ENCODE results near the gene PKP2.

PKP2 gene
- total RNA-seq: 0.17 to 1.4 (median 0.52) reads per million in 3 donors

DNA sequence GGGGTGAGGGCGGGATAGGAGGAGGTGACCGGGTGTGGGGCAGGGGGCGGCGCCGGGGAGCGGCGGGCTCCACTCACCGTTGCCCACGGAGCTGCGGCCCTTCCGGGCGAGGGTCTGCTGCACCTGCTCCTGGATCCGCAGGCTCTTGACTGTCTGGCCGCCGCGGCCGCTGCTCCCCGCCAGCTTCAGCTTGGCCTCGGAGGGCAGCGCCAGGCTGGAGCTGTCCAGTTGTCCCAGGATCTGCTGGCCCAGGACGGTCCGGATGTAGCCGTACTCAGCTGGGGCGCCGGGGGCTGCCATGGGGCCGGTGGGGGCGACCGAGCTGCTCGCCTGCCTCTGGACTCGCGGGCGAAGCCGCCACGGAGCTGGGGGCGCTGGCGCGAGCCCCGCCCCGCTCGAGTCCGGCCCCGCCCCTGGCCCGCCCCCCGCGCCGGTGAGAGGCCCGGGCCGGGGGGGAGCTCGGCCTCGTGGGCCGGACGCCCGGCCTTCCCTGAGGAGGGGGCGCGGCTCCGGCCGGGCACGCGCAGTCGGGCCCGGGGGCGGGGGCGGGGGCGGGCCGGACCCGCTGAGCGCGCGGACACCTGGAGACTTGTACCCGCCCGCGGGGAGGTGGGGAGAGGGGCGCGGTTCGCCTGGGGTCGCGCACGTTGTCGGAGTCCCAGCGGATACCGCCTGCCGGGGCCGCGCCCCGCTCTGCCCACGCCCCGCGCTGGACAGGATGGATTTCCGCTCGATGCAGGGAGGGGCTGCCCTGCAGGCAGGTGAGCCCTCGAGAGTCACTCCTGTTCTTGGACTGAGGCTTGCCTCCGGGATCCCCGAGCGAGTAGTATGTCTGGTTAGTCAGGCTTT is at the start of gene PKP2:
PKP2 (minus strand) TSS at position 346 of the 849 bp plus-strand sequence; CDS start at position 300, 46 bp downstream.
- no peak for DNase-seq

DNA sequence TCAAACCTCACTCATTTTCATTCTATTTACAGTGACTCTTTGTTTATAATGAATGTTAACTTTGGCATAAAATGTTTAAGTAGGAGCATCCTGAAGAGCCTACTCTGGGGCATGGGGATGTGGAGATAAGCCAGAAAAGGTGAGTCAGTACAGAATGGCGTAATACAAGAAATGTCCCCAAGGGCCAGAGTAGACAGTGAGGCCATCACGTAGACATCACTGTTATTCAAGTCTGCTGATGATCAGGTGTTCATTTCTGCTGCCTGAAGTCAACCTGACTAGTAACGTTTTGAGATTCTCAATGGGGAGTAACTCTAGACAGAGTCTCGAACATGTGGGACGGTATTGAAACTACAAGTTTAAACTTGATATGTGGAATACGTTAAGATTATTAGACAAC is 47.6 kb upstream of the PKP2 start:
- Histone ChIP-seq H3K4me1 (ENCODE audit: control insufficient read depth, insufficient read depth, low read length, poor library complexity, severe bottlenecking) (no peaks in the 10 kb centered on the region), H3K9me3 (ENCODE audit: control insufficient read depth, low read length) (no peaks in the 10 kb centered on the region), H3K4me3 (ENCODE audit: insufficient read depth, low read depth, low read length, poor library complexity, severe bottlenecking) (no peak overlapping the region), H3K36me3 (ENCODE audit: control insufficient read depth, insufficient read depth, low read length) (no peaks in the 10 kb centered on the region), H3K27me3 (replicated peaks; ENCODE audit: control insufficient read depth, insufficient read depth, low read length, poor library complexity, severe bottlenecking) (no peaks in the 10 kb centered on the region), H3K27ac (ENCODE audit: insufficient read depth, low read length, poor library complexity, severe bottlenecking) (no peak overlapping the region)
- DNase-seq: no peak

More for the DNA sequence above, at the start of gene PKP2:
- peaks cover 3% of the 10 kb centered on the region for H3K4me1 ChIP-seq (ENCODE audit: control insufficient read depth, insufficient read depth, low read length, poor library complexity, severe bottlenecking)
- no peaks in the 10 kb centered on the region for H3K9me3 ChIP-seq (ENCODE audit: control insufficient read depth, low read length)
- H3K36me3 ChIP-seq (ENCODE audit: control insufficient read depth, insufficient read depth, low read length): no peaks in the 10 kb centered on the region
- no peak within 1 kb of the TSS for H3K27ac ChIP-seq (ENCODE audit: insufficient read depth, low read length, poor library complexity, severe bottlenecking)
- H3K4me3 ChIP-seq (ENCODE audit: insufficient read depth, low read depth, low read length, poor library complexity, severe bottlenecking): peak within 1 kb of the TSS; percentile 49
- H3K27me3 ChIP-seq (replicated peaks; ENCODE audit: control insufficient read depth, insufficient read depth, low read length, poor library complexity, severe bottlenecking): peaks cover 8% of the 10 kb centered on the region

DNA sequence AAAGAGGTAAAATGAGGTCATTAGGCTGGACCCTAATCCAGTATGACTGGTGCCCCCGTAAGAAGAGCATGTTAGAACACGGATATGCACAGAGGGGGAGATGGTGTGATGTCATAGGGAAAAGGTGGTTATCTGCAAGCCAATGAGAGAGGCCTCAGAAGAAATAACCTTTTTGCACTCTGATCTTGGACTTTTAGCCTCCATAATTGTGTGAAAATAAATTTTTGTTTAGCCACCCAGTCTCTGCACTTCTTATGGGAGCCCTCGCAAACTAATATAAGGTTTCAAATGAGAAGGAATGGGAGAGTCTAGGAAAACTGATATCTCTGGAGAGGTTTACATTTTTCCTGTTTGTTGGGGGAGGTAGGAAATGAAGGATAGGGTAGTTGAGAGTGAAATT is 43.2 kb upstream of the PKP2 start:
- no peaks in the 10 kb centered on the region for H3K4me1 ChIP-seq (ENCODE audit: control insufficient read depth, insufficient read depth, low read length, poor library complexity, severe bottlenecking)
- no peaks in the 10 kb centered on the region for H3K9me3 ChIP-seq (ENCODE audit: control insufficient read depth, low read length)
- no peaks in the 10 kb centered on the region for H3K27me3 ChIP-seq (replicated peaks; ENCODE audit: control insufficient read depth, insufficient read depth, low read length, poor library complexity, severe bottlenecking)
- no peak for DNase-seq
- no peaks in the 10 kb centered on the region for H3K36me3 ChIP-seq (ENCODE audit: control insufficient read depth, insufficient read depth, low read length)
- H3K4me3 ChIP-seq (ENCODE audit: insufficient read depth, low read depth, low read length, poor library complexity, severe bottlenecking): no peak overlapping the region
- H3K27ac ChIP-seq (ENCODE audit: insufficient read depth, low read length, poor library complexity, severe bottlenecking): no peak overlapping the region

DNA sequence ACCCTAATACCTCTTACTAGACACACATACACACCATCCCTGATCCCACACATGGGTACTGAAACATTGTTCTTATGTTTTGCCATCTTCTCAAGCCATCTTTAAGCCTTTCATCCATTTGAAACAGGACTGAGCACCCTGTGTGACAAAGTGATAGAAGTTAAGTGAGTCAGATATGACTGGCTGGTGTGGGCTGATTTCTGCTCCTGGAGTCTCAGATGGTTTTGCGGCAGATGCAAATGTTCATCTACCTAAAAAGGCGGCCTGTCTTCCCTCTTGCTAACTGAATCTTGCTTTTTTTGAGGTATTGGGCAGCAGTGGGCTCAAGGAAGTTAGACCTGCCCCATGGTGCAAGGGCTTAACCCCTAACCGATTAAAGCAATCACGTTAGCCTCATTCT is 30.4 kb upstream of the PKP2 start:
- Histone ChIP-seq H3K27me3 (replicated peaks; ENCODE audit: control insufficient read depth, insufficient read depth, low read length, poor library complexity, severe bottlenecking) (no peaks in the 10 kb centered on the region), H3K4me1 (ENCODE audit: control insufficient read depth, insufficient read depth, low read length, poor library complexity, severe bottlenecking) (no peaks in the 10 kb centered on the region), H3K9me3 (ENCODE audit: control insufficient read depth, low read length) (no peaks in the 10 kb centered on the region), H3K4me3 (ENCODE audit: insufficient read depth, low read depth, low read length, poor library complexity, severe bottlenecking) (no peak overlapping the region), H3K27ac (ENCODE audit: insufficient read depth, low read length, poor library complexity, severe bottlenecking) (no peak overlapping the region), H3K36me3 (ENCODE audit: control insufficient read depth, insufficient read depth, low read length) (no peaks in the 10 kb centered on the region)
- no peak for DNase-seq

DNA sequence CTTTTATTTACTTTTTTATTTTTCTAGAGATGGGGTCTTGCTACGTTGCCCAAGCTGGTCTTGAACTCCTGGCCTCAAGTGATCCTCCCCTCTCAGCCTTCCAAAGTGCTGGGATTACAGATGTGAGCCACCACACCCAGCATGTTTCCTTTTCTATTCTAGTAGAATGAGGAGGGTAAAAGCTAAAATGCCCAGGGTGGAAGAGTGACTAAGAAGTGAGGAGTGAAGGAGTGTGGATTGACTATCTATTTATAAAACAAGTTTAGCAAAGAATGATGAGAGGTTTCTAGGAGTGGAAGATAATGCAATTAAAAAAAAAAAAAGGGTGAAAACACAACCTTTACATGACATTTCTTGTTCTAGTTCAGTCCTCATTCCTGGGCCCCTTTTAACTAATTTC is 29.8 kb upstream of the PKP2 start:
- Histone ChIP-seq H3K36me3 (ENCODE audit: control insufficient read depth, insufficient read depth, low read length) (no peaks in the 10 kb centered on the region), H3K27me3 (replicated peaks; ENCODE audit: control insufficient read depth, insufficient read depth, low read length, poor library complexity, severe bottlenecking) (no peaks in the 10 kb centered on the region), H3K27ac (ENCODE audit: insufficient read depth, low read length, poor library complexity, severe bottlenecking) (no peak overlapping the region), H3K4me1 (ENCODE audit: control insufficient read depth, insufficient read depth, low read length, poor library complexity, severe bottlenecking) (no peaks in the 10 kb centered on the region), H3K4me3 (ENCODE audit: insufficient read depth, low read depth, low read length, poor library complexity, severe bottlenecking) (no peak overlapping the region), H3K9me3 (ENCODE audit: control insufficient read depth, low read length) (no peaks in the 10 kb centered on the region)
- DNase-seq: no peak

DNA sequence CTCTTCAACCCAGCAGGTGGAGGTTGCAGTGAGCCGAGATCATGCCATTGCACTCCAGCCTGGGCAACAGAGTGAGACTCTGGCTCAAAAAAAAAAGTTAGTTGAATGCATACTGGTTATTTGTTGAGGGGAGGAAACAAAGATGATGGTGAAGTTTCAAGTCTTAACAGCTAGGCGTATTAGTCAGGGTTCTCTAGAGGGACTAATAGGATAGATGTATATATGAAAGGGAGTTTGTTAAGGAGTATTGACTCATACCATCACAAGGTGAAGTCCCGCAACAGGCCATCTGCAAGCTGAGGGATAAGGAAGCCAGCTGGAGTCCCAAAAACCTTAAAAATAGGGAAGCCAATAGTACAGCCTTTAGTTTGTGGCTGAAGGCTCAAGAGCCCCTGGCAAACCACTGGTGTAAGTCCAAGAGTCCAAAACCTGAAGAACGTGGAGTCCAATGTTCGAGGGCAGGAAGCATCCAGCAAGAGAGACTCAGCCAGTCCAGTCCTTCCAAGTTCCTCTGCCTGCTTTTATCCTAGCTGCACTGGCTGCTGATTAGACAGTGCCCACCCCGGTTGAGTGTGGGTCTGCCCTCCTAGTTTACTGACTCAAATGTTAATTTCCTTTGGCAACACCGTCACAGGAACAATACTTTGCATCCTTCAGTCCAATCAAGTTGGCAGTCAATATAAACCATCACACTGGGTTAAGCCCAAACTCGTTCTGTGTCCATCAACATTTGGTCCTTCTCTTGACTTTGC is 26.1 kb upstream of the PKP2 start:
- Histone ChIP-seq H3K27ac (ENCODE audit: insufficient read depth, low read length, poor library complexity, severe bottlenecking) (no peak overlapping the region), H3K4me1 (ENCODE audit: control insufficient read depth, insufficient read depth, low read length, poor library complexity, severe bottlenecking) (no peaks in the 10 kb centered on the region), H3K27me3 (replicated peaks; ENCODE audit: control insufficient read depth, insufficient read depth, low read length, poor library complexity, severe bottlenecking) (no peaks in the 10 kb centered on the region), H3K4me3 (ENCODE audit: insufficient read depth, low read depth, low read length, poor library complexity, severe bottlenecking) (no peak overlapping the region), H3K36me3 (ENCODE audit: control insufficient read depth, insufficient read depth, low read length) (no peaks in the 10 kb centered on the region), H3K9me3 (ENCODE audit: control insufficient read depth, low read length) (no peaks in the 10 kb centered on the region)
- no peak for DNase-seq

DNA sequence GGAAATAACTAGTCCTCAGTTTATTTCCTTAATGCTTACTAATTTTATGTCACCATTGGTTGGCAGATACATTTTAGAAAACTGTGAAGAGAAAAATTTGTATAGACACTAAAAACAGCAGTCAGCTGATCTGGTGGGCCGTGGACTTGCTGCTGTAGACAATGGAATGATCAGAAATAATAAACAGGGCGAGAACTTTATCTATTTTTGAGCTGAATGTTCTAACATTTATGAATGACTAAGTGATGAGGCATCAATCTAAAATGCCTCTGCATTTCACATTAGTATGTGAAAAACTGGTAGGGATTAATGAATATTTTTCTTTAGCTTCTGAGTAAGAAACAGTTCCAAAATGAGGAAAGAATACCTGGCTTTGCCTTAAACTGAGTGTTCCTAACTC is 24.8 kb upstream of the PKP2 start:
- H3K9me3 ChIP-seq (ENCODE audit: control insufficient read depth, low read length): no peaks in the 10 kb centered on the region
- H3K4me3 ChIP-seq (ENCODE audit: insufficient read depth, low read depth, low read length, poor library complexity, severe bottlenecking): no peak overlapping the region
- no peak for DNase-seq
- no peaks in the 10 kb centered on the region for H3K36me3 ChIP-seq (ENCODE audit: control insufficient read depth, insufficient read depth, low read length)
- H3K27ac ChIP-seq (ENCODE audit: insufficient read depth, low read length, poor library complexity, severe bottlenecking): no peak overlapping the region
- no peaks in the 10 kb centered on the region for H3K4me1 ChIP-seq (ENCODE audit: control insufficient read depth, insufficient read depth, low read length, poor library complexity, severe bottlenecking)
- no peaks in the 10 kb centered on the region for H3K27me3 ChIP-seq (replicated peaks; ENCODE audit: control insufficient read depth, insufficient read depth, low read length, poor library complexity, severe bottlenecking)

DNA sequence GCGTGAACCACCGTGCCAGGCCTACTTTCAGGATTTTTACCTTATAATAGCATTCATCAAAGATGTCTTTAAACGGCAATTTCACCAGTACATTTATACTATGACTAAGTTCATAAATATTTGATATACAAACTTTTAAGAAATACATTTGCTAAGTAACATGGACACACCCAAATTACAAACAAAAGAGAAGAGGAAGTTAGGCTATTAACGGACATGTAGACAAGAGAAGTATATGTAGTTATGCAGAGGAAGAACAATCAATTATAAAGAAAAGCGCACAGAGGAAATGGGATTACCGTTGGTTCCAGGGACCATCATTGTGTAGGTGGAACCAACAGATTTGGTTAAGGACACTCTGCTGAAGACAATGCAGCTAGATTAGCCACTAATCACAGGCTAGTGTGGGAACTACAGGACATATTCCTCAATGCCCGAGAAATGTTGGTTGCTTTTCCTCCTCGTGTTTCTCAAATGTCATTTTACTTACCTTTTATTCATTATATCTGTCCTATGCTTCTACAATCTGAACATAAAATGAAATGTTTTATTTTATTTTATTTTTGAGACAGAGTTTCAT is 24.0 kb upstream of the PKP2 start:
- no peak for DNase-seq
- Histone ChIP-seq H3K36me3 (ENCODE audit: control insufficient read depth, insufficient read depth, low read length) (no peaks in the 10 kb centered on the region), H3K9me3 (ENCODE audit: control insufficient read depth, low read length) (no peaks in the 10 kb centered on the region), H3K4me3 (ENCODE audit: insufficient read depth, low read depth, low read length, poor library complexity, severe bottlenecking) (no peak overlapping the region), H3K27ac (ENCODE audit: insufficient read depth, low read length, poor library complexity, severe bottlenecking) (no peak overlapping the region), H3K4me1 (ENCODE audit: control insufficient read depth, insufficient read depth, low read length, poor library complexity, severe bottlenecking) (no peaks in the 10 kb centered on the region), H3K27me3 (replicated peaks; ENCODE audit: control insufficient read depth, insufficient read depth, low read length, poor library complexity, severe bottlenecking) (no peaks in the 10 kb centered on the region)

DNA sequence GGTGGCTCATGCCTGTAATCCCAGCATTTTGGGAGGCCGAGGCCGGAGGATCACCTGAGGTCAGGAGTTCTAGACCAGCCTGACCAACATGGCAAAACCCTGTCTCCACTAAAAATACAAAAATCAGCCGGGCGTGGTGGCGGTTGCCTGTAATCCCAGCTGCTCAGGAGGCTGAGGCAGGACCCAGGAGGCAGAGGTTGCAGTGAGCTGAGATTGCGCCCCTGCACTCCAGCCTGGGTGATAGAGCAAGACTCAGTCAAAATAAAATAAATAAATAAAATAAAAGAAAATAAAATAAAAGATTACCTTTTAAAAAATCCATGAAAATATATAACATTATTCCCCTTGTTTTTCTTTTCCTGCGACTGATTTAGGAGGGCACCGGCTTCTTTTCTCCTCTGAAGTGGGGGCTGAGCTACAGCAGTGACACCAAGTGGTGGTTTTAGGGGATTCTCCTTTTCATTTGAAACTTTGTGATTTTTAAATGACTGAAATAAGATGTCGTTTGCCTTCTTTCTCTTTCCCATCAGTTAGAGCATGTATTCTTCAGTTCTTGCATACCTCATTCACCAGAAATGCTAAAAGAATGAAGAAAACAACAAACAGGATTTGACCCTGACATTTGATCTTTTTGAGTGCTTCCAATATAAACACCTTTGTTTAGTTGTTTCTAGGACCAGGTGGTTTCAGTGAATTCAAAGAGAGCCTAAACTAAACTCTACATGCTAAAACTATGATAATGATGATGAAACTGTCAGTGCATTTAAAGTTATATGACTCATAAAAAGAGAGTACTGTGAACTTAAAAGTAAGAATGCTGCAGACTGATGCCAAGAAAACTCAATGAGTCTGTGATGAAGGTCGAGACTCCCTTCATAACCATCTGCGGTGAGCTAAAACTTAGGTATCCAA is 22.6 kb upstream of the PKP2 start:
- Histone ChIP-seq H3K4me1 (ENCODE audit: control insufficient read depth, insufficient read depth, low read length, poor library complexity, severe bottlenecking) (no peaks in the 10 kb centered on the region), H3K27me3 (replicated peaks; ENCODE audit: control insufficient read depth, insufficient read depth, low read length, poor library complexity, severe bottlenecking) (no peaks in the 10 kb centered on the region), H3K4me3 (ENCODE audit: insufficient read depth, low read depth, low read length, poor library complexity, severe bottlenecking) (no peak overlapping the region), H3K27ac (ENCODE audit: insufficient read depth, low read length, poor library complexity, severe bottlenecking) (no peak overlapping the region), H3K9me3 (ENCODE audit: control insufficient read depth, low read length) (no peaks in the 10 kb centered on the region), H3K36me3 (ENCODE audit: control insufficient read depth, insufficient read depth, low read length) (no peaks in the 10 kb centered on the region)
- no peak for DNase-seq

All from effector memory CD4-positive, alpha-beta T cell (primary cell).